ENCODE data around the gene TSEN15.

The TSEN15 gene

GRCh38 chr1:184114818-184115398 is 63.4 kb downstream of the TSEN15 start:
- Histone ChIP-seq H3K27me3 (replicated peaks; ENCODE audit: control insufficient read depth, insufficient read depth, low read length, poor library complexity, severe bottlenecking) (no peaks in the 10 kb centered on the region), H3K4me1 (ENCODE audit: control insufficient read depth, insufficient read depth, low read length, poor library complexity, severe bottlenecking) (no peaks in the 10 kb centered on the region), H3K9me3 (ENCODE audit: control insufficient read depth, low read length) (no peaks in the 10 kb centered on the region), H3K4me3 (ENCODE audit: insufficient read depth, low read depth, low read length, poor library complexity, severe bottlenecking) (no peak overlapping the region), H3K27ac (ENCODE audit: insufficient read depth, low read length, poor library complexity, severe bottlenecking) (no peak overlapping the region), H3K36me3 (ENCODE audit: control insufficient read depth, insufficient read depth, low read length) (no peaks in the 10 kb centered on the region)
- no peak for DNase-seq

GRCh38 chr1:184116287-184116686 is 64.8 kb downstream of the TSEN15 start:
- Histone ChIP-seq H3K27me3 (replicated peaks; ENCODE audit: control insufficient read depth, insufficient read depth, low read length, poor library complexity, severe bottlenecking) (no peaks in the 10 kb centered on the region), H3K4me1 (ENCODE audit: control insufficient read depth, insufficient read depth, low read length, poor library complexity, severe bottlenecking) (no peaks in the 10 kb centered on the region), H3K27ac (ENCODE audit: insufficient read depth, low read length, poor library complexity, severe bottlenecking) (no peak overlapping the region), H3K4me3 (ENCODE audit: insufficient read depth, low read depth, low read length, poor library complexity, severe bottlenecking) (no peak overlapping the region), H3K36me3 (ENCODE audit: control insufficient read depth, insufficient read depth, low read length) (no peaks in the 10 kb centered on the region), H3K9me3 (ENCODE audit: control insufficient read depth, low read length) (no peaks in the 10 kb centered on the region)
- DNase-seq = no peak

- no peak overlapping the region for H3K27ac ChIP-seq (ENCODE audit: insufficient read depth, low read length, poor library complexity, severe bottlenecking)
- H3K36me3 ChIP-seq (ENCODE audit: control insufficient read depth, insufficient read depth, low read length) = no peaks in the 10 kb centered on the region
- no peak overlapping the region for H3K4me3 ChIP-seq (ENCODE audit: insufficient read depth, low read depth, low read length, poor library complexity, severe bottlenecking)
- H3K4me1 ChIP-seq (ENCODE audit: control insufficient read depth, insufficient read depth, low read length, poor library complexity, severe bottlenecking) = no peaks in the 10 kb centered on the region
- no peaks in the 10 kb centered on the region for H3K27me3 ChIP-seq (replicated peaks; ENCODE audit: control insufficient read depth, insufficient read depth, low read length, poor library complexity, severe bottlenecking)
- no peak for DNase-seq
- H3K9me3 ChIP-seq (ENCODE audit: control insufficient read depth, low read length) = no peaks in the 10 kb centered on the region
Measured at GRCh38 chr1:184118046-184118445, 66.5 kb downstream of the TSEN15 start.
